Measurements from ENCODE around the gene EXOC7.

GRCh38 chr17:76056882-76057281 is 46.7 kb downstream of the EXOC7 start:
- TF ChIP-seq CTCF (IDR thresholded peaks at IDR 0.05; ENCODE audit: borderline replicate concordance, extremely low read depth, low read length, poor library complexity, severe bottlenecking) (peak; percentile 45), EZH2 (IDR thresholded peaks at IDR 0.05; ENCODE audit: borderline replicate concordance, low read depth, low read length, severe bottlenecking) (no peak)
